Measurements from ENCODE around the gene PAOX. TPM values are rescaled to one million over a fixed set of nuclear protein-coding genes. Genes with fewer than 3 reads are reported as not detected.
A peak's percentile ranks its signal among the peaks of the same experiment; 100 is the strongest.

Gene PAOX
- total and polyA plus RNA-seq, 2 of the 13 experiments (the other 11 are each of a cell fraction or from before 2014, with no cell fraction given): 0.49 to 0.77 TPM

DNA sequence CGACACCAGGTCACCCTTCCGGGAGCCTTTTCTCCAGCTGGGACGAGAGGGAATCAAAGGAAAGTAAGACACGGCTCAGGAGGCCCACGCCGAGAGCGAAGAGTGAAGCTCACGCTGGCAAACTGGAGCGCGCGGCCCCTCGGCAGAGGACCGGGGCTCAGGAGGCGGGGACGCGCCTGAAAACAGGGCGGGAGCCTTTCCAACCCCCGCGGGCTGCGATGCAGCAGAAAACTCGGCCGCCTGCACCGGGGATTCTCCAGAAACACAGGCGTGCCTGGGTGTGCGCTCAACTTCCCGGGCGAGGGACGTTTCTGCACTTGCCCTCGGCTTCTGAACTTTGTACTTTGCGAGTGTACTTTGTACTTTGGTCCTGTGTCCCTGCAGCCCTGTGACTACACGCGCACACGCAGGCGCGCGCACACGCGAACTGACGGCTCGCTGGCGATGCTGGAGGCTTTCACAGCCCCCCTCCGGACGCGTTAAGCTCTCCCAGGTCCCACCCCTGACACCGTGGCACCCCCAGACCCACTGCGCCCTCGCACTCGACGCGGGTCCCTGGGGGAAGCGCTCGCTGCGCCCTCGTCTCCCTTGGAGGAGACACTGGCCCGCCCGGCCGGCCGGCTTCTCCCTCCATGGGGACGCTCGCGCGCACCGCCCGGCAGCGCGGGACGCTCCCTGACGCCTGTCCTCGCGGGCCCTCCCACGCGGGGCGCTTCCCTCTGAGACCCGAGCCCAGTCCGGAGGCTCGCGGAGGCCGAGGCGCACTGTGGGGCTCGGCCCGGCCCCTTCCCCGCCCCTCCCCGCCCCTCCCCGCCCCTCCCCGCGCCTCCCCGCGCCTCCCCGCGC is 588 bp upstream of the PAOX start (continued):
- TF ChIP-seq, protein P1, sequence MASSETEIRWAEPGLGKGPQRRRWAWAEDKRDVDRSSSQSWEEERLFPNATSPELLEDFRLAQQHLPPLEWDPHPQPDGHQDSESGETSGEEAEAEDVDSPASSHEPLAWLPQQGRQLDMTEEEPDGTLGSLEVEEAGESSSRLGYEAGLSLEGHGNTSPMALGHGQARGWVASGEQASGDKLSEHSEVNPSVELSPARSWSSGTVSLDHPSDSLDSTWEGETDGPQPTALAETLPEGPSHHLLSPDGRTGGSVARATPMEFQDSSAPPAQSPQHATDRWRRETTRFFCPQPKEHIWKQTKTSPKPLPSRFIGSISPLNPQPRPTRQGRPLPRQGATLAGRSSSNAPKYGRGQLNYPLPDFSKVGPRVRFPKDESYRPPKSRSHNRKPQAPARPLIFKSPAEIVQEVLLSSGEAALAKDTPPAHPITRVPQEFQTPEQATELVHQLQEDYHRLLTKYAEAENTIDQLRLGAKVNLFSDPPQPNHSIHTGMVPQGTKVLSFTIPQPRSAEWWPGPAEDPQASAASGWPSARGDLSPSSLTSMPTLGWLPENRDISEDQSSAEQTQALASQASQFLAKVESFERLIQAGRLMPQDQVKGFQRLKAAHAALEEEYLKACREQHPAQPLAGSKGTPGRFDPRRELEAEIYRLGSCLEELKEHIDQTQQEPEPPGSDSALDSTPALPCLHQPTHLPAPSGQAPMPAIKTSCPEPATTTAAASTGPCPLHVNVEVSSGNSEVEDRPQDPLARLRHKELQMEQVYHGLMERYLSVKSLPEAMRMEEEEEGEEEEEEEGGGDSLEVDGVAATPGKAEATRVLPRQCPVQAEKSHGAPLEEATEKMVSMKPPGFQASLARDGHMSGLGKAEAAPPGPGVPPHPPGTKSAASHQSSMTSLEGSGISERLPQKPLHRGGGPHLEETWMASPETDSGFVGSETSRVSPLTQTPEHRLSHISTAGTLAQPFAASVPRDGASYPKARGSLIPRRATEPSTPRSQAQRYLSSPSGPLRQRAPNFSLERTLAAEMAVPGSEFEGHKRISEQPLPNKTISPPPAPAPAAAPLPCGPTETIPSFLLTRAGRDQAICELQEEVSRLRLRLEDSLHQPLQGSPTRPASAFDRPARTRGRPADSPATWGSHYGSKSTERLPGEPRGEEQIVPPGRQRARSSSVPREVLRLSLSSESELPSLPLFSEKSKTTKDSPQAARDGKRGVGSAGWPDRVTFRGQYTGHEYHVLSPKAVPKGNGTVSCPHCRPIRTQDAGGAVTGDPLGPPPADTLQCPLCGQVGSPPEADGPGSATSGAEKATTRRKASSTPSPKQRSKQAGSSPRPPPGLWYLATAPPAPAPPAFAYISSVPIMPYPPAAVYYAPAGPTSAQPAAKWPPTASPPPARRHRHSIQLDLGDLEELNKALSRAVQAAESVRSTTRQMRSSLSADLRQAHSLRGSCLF (CRISPR knock-in tag; IDR thresholded peaks at IDR 0.05; ENCODE audit: borderline replicate concordance): no peak
- TF ChIP-seq ZNF317 (CRISPR knock-in tag; IDR thresholded peaks at IDR 0.05) (peak; percentile 79; the same call in 1 of the 2 replicates), ZNF713 (CRISPR knock-in tag; IDR thresholded peaks at IDR 0.05) (0 out of 2 replicates have a peak, but pooled peaks have one; percentile 3), ZNF550 (CRISPR knock-in tag; IDR thresholded peaks at IDR 0.05; ENCODE audit: borderline replicate concordance) (no peak), MAF1 (CRISPR knock-in tag; IDR thresholded peaks at IDR 0.05; ENCODE audit: borderline replicate concordance) (no peak), NFE2L2 (IDR thresholded peaks at IDR 0.05; ENCODE audit: low read length) (no peak), RFX3 (CRISPR knock-in tag; IDR thresholded peaks at IDR 0.05) (no peak), ZBTB7A (CRISPR knock-in tag; IDR thresholded peaks at IDR 0.05) (no peak), EZH2 (conservative IDR thresholded peaks at IDR 0.05; ENCODE audit: low read depth, low read length) (no peak), MAFF (IDR thresholded peaks at IDR 0.05; ENCODE audit: low read depth, low read length) (no peak), HDAC1 (CRISPR knock-in tag; IDR thresholded peaks at IDR 0.05) (peak; percentile 90), SP140L (CRISPR knock-in tag; IDR thresholded peaks at IDR 0.05; ENCODE audit: borderline replicate concordance) (no peak), STAT5B (CRISPR knock-in tag; IDR thresholded peaks at IDR 0.05) (no peak), TOE1 (CRISPR knock-in tag; IDR thresholded peaks at IDR 0.05) (no peak), POLR2G (IDR thresholded peaks at IDR 0.05; ENCODE audit: low read depth, low read length) (peak; percentile 51), SMARCC2 (IDR thresholded peaks at IDR 0.05) (no peak), KDM3A (CRISPR knock-in tag; IDR thresholded peaks at IDR 0.05; ENCODE audit: low read depth) (no peak; the same call in 1 of the 2 replicates), MXD4 (CRISPR knock-in tag; IDR thresholded peaks at IDR 0.05) (peak; percentile 53; the same call in 1 of the 2 replicates), CBX2 (IDR thresholded peaks at IDR 0.05; ENCODE audit: low read depth, low read length) (no peak), CBX2 (CRISPR knock-in tag; IDR thresholded peaks at IDR 0.05; ENCODE audit: low read depth) (no peak), ZFP37 (CRISPR knock-in tag; IDR thresholded peaks at IDR 0.05; ENCODE audit: borderline replicate concordance) (no peak), MTA1 (CRISPR knock-in tag; IDR thresholded peaks at IDR 0.05; ENCODE audit: borderline replicate concordance) (peak; percentile 68; the same call in 1 of the 2 replicates)
- TF ChIP-seq, protein P2, sequence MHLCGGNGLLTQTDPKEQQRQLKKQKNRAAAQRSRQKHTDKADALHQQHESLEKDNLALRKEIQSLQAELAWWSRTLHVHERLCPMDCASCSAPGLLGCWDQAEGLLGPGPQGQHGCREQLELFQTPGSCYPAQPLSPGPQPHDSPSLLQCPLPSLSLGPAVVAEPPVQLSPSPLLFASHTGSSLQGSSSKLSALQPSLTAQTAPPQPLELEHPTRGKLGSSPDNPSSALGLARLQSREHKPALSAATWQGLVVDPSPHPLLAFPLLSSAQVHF (CRISPR knock-in tag; IDR thresholded peaks at IDR 0.05): no peak
- TF ChIP-seq, protein P3, sequence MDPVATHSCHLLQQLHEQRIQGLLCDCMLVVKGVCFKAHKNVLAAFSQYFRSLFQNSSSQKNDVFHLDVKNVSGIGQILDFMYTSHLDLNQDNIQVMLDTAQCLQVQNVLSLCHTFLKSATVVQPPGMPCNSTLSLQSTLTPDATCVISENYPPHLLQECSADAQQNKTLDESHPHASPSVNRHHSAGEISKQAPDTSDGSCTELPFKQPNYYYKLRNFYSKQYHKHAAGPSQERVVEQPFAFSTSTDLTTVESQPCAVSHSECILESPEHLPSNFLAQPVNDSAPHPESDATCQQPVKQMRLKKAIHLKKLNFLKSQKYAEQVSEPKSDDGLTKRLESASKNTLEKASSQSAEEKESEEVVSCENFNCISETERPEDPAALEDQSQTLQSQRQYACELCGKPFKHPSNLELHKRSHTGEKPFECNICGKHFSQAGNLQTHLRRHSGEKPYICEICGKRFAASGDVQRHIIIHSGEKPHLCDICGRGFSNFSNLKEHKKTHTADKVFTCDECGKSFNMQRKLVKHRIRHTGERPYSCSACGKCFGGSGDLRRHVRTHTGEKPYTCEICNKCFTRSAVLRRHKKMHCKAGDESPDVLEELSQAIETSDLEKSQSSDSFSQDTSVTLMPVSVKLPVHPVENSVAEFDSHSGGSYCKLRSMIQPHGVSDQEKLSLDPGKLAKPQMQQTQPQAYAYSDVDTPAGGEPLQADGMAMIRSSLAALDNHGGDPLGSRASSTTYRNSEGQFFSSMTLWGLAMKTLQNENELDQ (CRISPR knock-in tag; IDR thresholded peaks at IDR 0.05; ENCODE audit: borderline replicate concordance): no peak

Data from HepG2 (cell line).